Measurements from ENCODE around the gene LARGE1.

- TF ChIP-seq, protein P1, sequence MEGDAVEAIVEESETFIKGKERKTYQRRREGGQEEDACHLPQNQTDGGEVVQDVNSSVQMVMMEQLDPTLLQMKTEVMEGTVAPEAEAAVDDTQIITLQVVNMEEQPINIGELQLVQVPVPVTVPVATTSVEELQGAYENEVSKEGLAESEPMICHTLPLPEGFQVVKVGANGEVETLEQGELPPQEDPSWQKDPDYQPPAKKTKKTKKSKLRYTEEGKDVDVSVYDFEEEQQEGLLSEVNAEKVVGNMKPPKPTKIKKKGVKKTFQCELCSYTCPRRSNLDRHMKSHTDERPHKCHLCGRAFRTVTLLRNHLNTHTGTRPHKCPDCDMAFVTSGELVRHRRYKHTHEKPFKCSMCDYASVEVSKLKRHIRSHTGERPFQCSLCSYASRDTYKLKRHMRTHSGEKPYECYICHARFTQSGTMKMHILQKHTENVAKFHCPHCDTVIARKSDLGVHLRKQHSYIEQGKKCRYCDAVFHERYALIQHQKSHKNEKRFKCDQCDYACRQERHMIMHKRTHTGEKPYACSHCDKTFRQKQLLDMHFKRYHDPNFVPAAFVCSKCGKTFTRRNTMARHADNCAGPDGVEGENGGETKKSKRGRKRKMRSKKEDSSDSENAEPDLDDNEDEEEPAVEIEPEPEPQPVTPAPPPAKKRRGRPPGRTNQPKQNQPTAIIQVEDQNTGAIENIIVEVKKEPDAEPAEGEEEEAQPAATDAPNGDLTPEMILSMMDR (IDR thresholded peaks at IDR 0.05; ENCODE audit: poor library complexity) = no peak
- TF ChIP-seq EZH2phosphoT487 (IDR thresholded peaks at IDR 0.05; ENCODE audit: low read depth, severe bottlenecking, unreplicated experiment) = no peak
Observed at GRCh38 chr22:33864723-33865130, 55.5 kb downstream of the LARGE1 start.

Measured in hepatocyte (in vitro differentiated cells).